ENCODE measurements around the gene PCNX2.

- TF ChIP-seq EZH2phosphoT487 (IDR thresholded peaks at IDR 0.05; ENCODE audit: borderline replicate concordance) (no peak), CTCF (conservative IDR thresholded peaks at IDR 0.05; ENCODE audit: low read length) (no peak)
Measured at GRCh38 chr1:233158322-233158721, 137.2 kb downstream of the PCNX2 start.

Measured in Loucy (cell line).